CD4-positive, alpha-beta T cell (primary cell): Measurements from ENCODE around the gene UNC5B. TPM values are rescaled to one million over a fixed set of nuclear protein-coding genes. Genes with fewer than 3 reads are reported as not detected.

Experiments used
- ATAC-seq: fragments of 200-7000 bp; cut with Tn5 transposase; one replicate; pipeline ENCODE4 v1.10.0; 2022; ENCODE audit warnings: mild to moderate bottlenecking; ENCODE audit not compliant: poor library complexity
- CTCF ChIA-PET: fragments of 350-600 bp; sonication (Branson Sonifier 250); formaldehyde crosslinking; loops from one replicate; lab custom pipeline; 2021; ENCODE audit warnings: antibody characterized with exemption, inconsistent platforms; lab: Charles Lee
- POLR2A ChIA-PET: fragments of 350-600 bp; sonication (Branson Sonifier 250); formaldehyde crosslinking; loops from one replicate; lab custom pipeline; 2021; ENCODE audit warnings: antibody characterized with exemption, inconsistent platforms; lab: Charles Lee
- DNase-seq, 14 experiments: peaks; one replicate each; pipeline ENCODE4 v3.0.0-alpha.2; 2013 to 2020; ENCODE audit warnings: mixed read lengths in 2 of 14
- H3K27ac ChIP-seq, 2 donors: one replicate each; pipeline versions ENCODE4 v1.5.1 to v1.7.0; 2013; ENCODE audit warnings: low read length in 2 of 2, low read depth in 1 of 2, mild to moderate bottlenecking in 1 of 2
- H3K27me3 ChIP-seq, 2 experiments: 1 replicate in 1 of 2; 2 replicates in 1 of 2; pipeline versions ENCODE4 v1.6.1 to v1.7.0; 2013; ENCODE audit warnings: low read length in 2 of 2, control low read depth in 1 of 2, mild to moderate bottlenecking in 1 of 2, moderate library complexity in 1 of 2; ENCODE audit not compliant: insufficient read depth in 2 of 2, control insufficient read depth in 1 of 2
- H3K36me3 ChIP-seq: one replicate; pipeline ENCODE4 v1.6.1; 2013; ENCODE audit warnings: low read length, control low read depth; ENCODE audit not compliant: insufficient read depth
- H3K4me1 ChIP-seq: one replicate; pipeline ENCODE4 v1.6.1; 2013; ENCODE audit warnings: low read length, control low read depth; ENCODE audit not compliant: insufficient read depth
- H3K4me3 ChIP-seq: one replicate; pipeline ENCODE4 v1.5.1; 2013; ENCODE audit warnings: mild to moderate bottlenecking, low read length, moderate library complexity
- H3K9me3 ChIP-seq, 2 experiments: 1 replicate in 1 of 2; 2 replicates in 1 of 2; pipeline versions ENCODE4 v1.6.1 to v1.7.0; 2013; ENCODE audit warnings: low read length in 2 of 2, mild to moderate bottlenecking in 2 of 2, control low read depth in 1 of 2, moderate library complexity in 1 of 2; ENCODE audit not compliant: control insufficient read depth in 1 of 2, insufficient read depth in 1 of 2
- H3K27ac Mint-ChIP-seq: one replicate; pipeline ENCODE4 v1.8.0; 2020; ENCODE audit warnings: mixed read lengths
- H3K27me3 Mint-ChIP-seq: one replicate; pipeline ENCODE4 v1.8.0; 2021; ENCODE audit warnings: mixed read lengths
- H3K36me3 Mint-ChIP-seq: one replicate; pipeline ENCODE4 v1.8.0; 2021; ENCODE audit warnings: low read depth, mixed read lengths
- H3K4me1 Mint-ChIP-seq: one replicate; pipeline ENCODE4 v1.8.0; 2021; ENCODE audit warnings: low read depth, mixed read lengths
- H3K4me3 Mint-ChIP-seq: one replicate; pipeline ENCODE4 v1.8.0; 2020; ENCODE audit warnings: mild to moderate bottlenecking, mixed read lengths
- H3K9me3 Mint-ChIP-seq: one replicate; pipeline ENCODE4 v1.8.0; 2020; ENCODE audit warnings: mixed read lengths
- intact Hi-C, 2 experiments: fragments of 100-400 bp; cut with DNase I in 1 of 2; cut with micrococcal nuclease in 1 of 2; formaldehyde crosslinking; loops; one replicate each; pipeline versions ENCODE4 v1.15.1 to v1.9.0; 2023 to 2025; cut with DNase I, micrococcal nuclease
- total RNA-seq, 174 experiments: library from RNA in 2 of 174; stranded (reverse) in 2 of 174; gene quantifications; one replicate each; pipeline ENCODE4 v1.2.3 and lab custom pipeline; 2021 to 2026
- TF ChIP-seq, protein P1 (sequence below): fragments of 200-600 bp; IDR thresholded peaks from one replicate; pipeline ENCODE4 v1.8.0; 2022; ENCODE audit warnings: antibody characterized with exemption, mild to moderate bottlenecking

The UNC5B gene
- total RNA-seq, 2 experiments from 2014 or later: 0.03 TPM; not detected in 1

GRCh38 chr10:71314028-71314693 is 101.8 kb downstream of the UNC5B start:
- peak; percentile 50 for ATAC-seq
- peaks cover 14% of the 10 kb centered on the region for H3K4me1 ChIP-seq
- Mint-ChIP-seq H3K4me1 (peaks cover 15% of the 10 kb centered on the region), H3K4me3 (no peak overlapping the region), H3K27me3 (peaks cover 11% of the 10 kb centered on the region), H3K27ac (no peak overlapping the region), H3K36me3 (no peaks in the 10 kb centered on the region), H3K9me3 (no peaks in the 10 kb centered on the region)
- peaks cover 0 to 2% of the 10 kb centered on the region in 2 experiments for H3K27me3 ChIP-seq
- DNase-seq: peak; percentile 33 to 84 (median 48)
- CTCF ChIA-PET: interaction anchor here (0.7 to 3.3 kb wide), 6 partner anchors 63 to 582 kb away, joined by 3 to 17 read pairs (median 4); partner anchors contain the start of gene VSIR
- POLR2A ChIA-PET: no interaction called here
- no peaks in the 10 kb centered on the region for H3K9me3 ChIP-seq
- intact Hi-C loops: loop anchor here (1.0 to 10.0 kb wide), 10 partner anchors 61 to 1021 kb away; no protein-coding TSS in a partner anchor
- H3K27ac ChIP-seq: no peak overlapping the region
- H3K36me3 ChIP-seq: no peaks in the 10 kb centered on the region
- TF ChIP-seq, protein P1, sequence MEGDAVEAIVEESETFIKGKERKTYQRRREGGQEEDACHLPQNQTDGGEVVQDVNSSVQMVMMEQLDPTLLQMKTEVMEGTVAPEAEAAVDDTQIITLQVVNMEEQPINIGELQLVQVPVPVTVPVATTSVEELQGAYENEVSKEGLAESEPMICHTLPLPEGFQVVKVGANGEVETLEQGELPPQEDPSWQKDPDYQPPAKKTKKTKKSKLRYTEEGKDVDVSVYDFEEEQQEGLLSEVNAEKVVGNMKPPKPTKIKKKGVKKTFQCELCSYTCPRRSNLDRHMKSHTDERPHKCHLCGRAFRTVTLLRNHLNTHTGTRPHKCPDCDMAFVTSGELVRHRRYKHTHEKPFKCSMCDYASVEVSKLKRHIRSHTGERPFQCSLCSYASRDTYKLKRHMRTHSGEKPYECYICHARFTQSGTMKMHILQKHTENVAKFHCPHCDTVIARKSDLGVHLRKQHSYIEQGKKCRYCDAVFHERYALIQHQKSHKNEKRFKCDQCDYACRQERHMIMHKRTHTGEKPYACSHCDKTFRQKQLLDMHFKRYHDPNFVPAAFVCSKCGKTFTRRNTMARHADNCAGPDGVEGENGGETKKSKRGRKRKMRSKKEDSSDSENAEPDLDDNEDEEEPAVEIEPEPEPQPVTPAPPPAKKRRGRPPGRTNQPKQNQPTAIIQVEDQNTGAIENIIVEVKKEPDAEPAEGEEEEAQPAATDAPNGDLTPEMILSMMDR: peak; percentile 83
- H3K4me3 ChIP-seq: no peak overlapping the region

GRCh38 chr10:71314694-71315225 is 102.4 kb downstream of the UNC5B start:
- ATAC-seq (no peak), DNase-seq (no peak)
- Mint-ChIP-seq H3K4me1 (peaks cover 18% of the 10 kb centered on the region), H3K36me3 (peaks cover 4% of the 10 kb centered on the region), H3K27ac (no peak overlapping the region), H3K9me3 (no peaks in the 10 kb centered on the region), H3K27me3 (peaks cover 6% of the 10 kb centered on the region), H3K4me3 (no peak overlapping the region)
- CTCF ChIA-PET: interaction anchor here (0.7 to 3.3 kb wide), 6 partner anchors 62 to 582 kb away, joined by 3 to 17 read pairs (median 4); partner anchors contain the start of gene VSIR
- TF ChIP-seq, protein P1: no peak
- no peak overlapping the region for H3K27ac ChIP-seq
- POLR2A ChIA-PET: interaction anchor here (0.6 kb wide), 1 partner anchor 773 kb away, joined by 4 read pairs; no protein-coding TSS in a partner anchor
- no peaks in the 10 kb centered on the region for H3K36me3 ChIP-seq
- no peaks in the 10 kb centered on the region for H3K9me3 ChIP-seq
- peaks cover 19% of the 10 kb centered on the region for H3K4me1 ChIP-seq
- H3K27me3 ChIP-seq: no peaks in the 10 kb centered on the region
- H3K4me3 ChIP-seq: no peak overlapping the region
- intact Hi-C loops: loop anchor here (1.0 to 10.0 kb wide), 11 partner anchors 60 to 1020 kb away; no protein-coding TSS in a partner anchor

GRCh38 chr10:71316056-71316785 is 103.9 kb downstream of the UNC5B start:
- H3K4me1 Mint-ChIP-seq: peaks cover 19% of the 10 kb centered on the region
- ChIA-PET CTCF (interaction anchor here (0.6 to 3.3 kb wide), 3 partner anchors 61 to 918 kb away, joined by 3 to 17 read pairs (median 4); no protein-coding TSS in a partner anchor), POLR2A (no interaction called here)
- TF ChIP-seq, protein P1: no peak
- DNase-seq (no peak), ATAC-seq (no peak)
- no peaks in the 10 kb centered on the region for H3K9me3 Mint-ChIP-seq
- peaks cover 4% of the 10 kb centered on the region for H3K27me3 Mint-ChIP-seq
- Histone ChIP-seq H3K4me3 (no peak overlapping the region), H3K27ac (no peak overlapping the region), H3K9me3 (no peaks in the 10 kb centered on the region), H3K36me3 (no peaks in the 10 kb centered on the region), H3K27me3 (no peaks in the 10 kb centered on the region), H3K4me1 (peaks cover 26% of the 10 kb centered on the region)
- no peak overlapping the region for H3K27ac Mint-ChIP-seq
- H3K36me3 Mint-ChIP-seq: peaks cover 4% of the 10 kb centered on the region
- H3K4me3 Mint-ChIP-seq: no peak overlapping the region
- intact Hi-C loops: loop anchor here (5.0 to 10.0 kb wide), 4 partner anchors 59 to 1019 kb away; no protein-coding TSS in a partner anchor
